ENCODE measurements around the gene KDM4C. TPM values are rescaled to one million over a fixed set of nuclear protein-coding genes. Genes with fewer than 3 reads are reported as not detected.
A peak's percentile ranks its signal among the peaks of the same experiment; 100 is the strongest.

KDM4C gene
- total and polyA plus RNA-seq, 2 of the 13 experiments (the other 11 are each of a cell fraction or from before 2014, with no cell fraction given): 19.4 to 23.6 TPM

DNA sequence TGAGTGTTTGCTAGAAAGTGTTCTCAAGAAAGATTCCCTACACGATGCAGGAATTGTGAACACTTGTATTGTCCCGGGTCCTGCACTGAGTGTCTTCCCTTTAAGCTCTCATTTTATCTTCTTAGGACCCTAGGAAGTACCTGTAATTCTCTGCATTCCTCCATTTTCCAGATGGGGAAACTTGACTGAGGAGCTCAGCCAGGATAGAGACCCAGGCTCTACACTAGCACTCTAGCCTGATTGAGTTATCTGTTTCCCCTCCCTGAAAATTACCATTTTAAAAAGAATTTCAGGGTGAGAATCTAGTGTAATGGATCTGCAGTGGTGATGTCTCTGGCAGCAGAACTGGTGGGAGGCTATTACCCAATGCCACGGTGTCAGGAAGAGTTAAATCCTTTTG lies 453.9 kb downstream of the KDM4C start:
- CTCF ChIA-PET (ENCODE audit: low intra/inter-chr PET ratio, low total read pairs): no interaction called here
- intact Hi-C loops (cut with micrococcal nuclease; ENCODE audit: unreplicated experiment) (no loop called here), in situ Hi-C loops (cut with HindIII; ENCODE audit: extremely low pct_ligation_motif_present, low pct_unique_long_range_greater_than_20kb) (no loop called here)
- POLR2A ChIA-PET: no interaction called here
- TF ChIP-seq, protein P1, sequence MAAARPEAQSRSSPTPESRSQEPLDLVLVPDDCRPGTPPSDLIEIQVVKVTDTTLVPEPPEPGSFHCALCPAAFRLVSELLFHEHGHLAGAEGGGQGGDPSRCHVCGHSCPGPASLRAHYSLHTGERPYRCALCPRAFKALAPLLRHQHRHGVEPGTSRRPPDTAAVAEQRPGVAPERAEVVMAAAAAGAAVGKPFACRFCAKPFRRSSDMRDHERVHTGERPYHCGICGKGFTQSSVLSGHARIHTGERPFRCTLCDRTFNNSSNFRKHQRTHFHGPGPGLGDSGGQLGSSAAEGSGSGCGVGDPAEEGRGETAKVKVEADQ (CRISPR knock-in tag; IDR thresholded peaks at IDR 0.05; ENCODE audit: borderline replicate concordance): no peak
- TF ChIP-seq, protein P2, sequence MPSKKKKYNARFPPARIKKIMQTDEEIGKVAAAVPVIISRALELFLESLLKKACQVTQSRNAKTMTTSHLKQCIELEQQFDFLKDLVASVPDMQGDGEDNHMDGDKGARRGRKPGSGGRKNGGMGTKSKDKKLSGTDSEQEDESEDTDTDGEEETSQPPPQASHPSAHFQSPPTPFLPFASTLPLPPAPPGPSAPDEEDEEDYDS (CRISPR knock-in tag; IDR thresholded peaks at IDR 0.05): no peak
- no peak for TF ChIP-seq DR1 (CRISPR knock-in tag; IDR thresholded peaks at IDR 0.05)
- TF ChIP-seq CBX2 (IDR thresholded peaks at IDR 0.05; ENCODE audit: low read depth, low read length): no peak
- no peak for TF ChIP-seq CBX2 (CRISPR knock-in tag; IDR thresholded peaks at IDR 0.05; ENCODE audit: low read depth)
- TF ChIP-seq, protein P3, sequence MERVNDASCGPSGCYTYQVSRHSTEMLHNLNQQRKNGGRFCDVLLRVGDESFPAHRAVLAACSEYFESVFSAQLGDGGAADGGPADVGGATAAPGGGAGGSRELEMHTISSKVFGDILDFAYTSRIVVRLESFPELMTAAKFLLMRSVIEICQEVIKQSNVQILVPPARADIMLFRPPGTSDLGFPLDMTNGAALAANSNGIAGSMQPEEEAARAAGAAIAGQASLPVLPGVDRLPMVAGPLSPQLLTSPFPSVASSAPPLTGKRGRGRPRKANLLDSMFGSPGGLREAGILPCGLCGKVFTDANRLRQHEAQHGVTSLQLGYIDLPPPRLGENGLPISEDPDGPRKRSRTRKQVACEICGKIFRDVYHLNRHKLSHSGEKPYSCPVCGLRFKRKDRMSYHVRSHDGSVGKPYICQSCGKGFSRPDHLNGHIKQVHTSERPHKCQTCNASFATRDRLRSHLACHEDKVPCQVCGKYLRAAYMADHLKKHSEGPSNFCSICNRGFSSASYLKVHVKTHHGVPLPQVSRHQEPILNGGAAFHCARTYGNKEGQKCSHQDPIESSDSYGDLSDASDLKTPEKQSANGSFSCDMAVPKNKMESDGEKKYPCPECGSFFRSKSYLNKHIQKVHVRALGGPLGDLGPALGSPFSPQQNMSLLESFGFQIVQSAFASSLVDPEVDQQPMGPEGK (CRISPR knock-in tag; IDR thresholded peaks at IDR 0.05): no peak
- TF ChIP-seq CBFB (CRISPR knock-in tag; IDR thresholded peaks at IDR 0.05): no peak
- TF ChIP-seq MED8 (CRISPR knock-in tag; IDR thresholded peaks at IDR 0.05; ENCODE audit: insufficient replicate concordance): no peak
- no peak for TF ChIP-seq KLF12 (CRISPR knock-in tag; IDR thresholded peaks at IDR 0.05; ENCODE audit: borderline replicate concordance)
- TF ChIP-seq MEIS1 (CRISPR knock-in tag; IDR thresholded peaks at IDR 0.05; ENCODE audit: borderline replicate concordance): no peak
- TF ChIP-seq ZNF432 (CRISPR knock-in tag; IDR thresholded peaks at IDR 0.05; ENCODE audit: borderline replicate concordance): no peak
- no peak for TF ChIP-seq MTF1 (CRISPR knock-in tag; IDR thresholded peaks at IDR 0.05)
- TF ChIP-seq, protein P4, sequence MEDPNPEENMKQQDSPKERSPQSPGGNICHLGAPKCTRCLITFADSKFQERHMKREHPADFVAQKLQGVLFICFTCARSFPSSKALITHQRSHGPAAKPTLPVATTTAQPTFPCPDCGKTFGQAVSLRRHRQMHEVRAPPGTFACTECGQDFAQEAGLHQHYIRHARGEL (CRISPR knock-in tag; IDR thresholded peaks at IDR 0.05): no peak
- no peak for TF ChIP-seq ARNTL (CRISPR knock-in tag; IDR thresholded peaks at IDR 0.05)
- no peak for TF ChIP-seq HOXA7 (CRISPR knock-in tag; IDR thresholded peaks at IDR 0.05)
- no peak for TF ChIP-seq ZFYVE20 (CRISPR knock-in tag; IDR thresholded peaks at IDR 0.05; ENCODE audit: borderline replicate concordance, low read depth)
- TF ChIP-seq IKZF4 (CRISPR knock-in tag; IDR thresholded peaks at IDR 0.05; ENCODE audit: borderline replicate concordance, low read depth, not compliant biosample characterization): no peak
- TF ChIP-seq SRSF9 (IDR thresholded peaks at IDR 0.05; ENCODE audit: borderline replicate concordance, insufficient read depth, low read depth, low read length, poor library complexity, severe bottlenecking): no peak
- H3K4me1 ChIP-seq (ENCODE audit: insufficient read depth, low read length): no peaks in the 10 kb centered on the region
- FAIRE-seq: no peak
- no peaks in the 10 kb centered on the region for H4K20me1 ChIP-seq (ENCODE audit: insufficient read depth, low read length)
- no peaks in the 10 kb centered on the region for H3K36me3 ChIP-seq (replicated peaks in 1 of 2; ENCODE audit: control insufficient read depth in 1 of 2, insufficient read depth in 2 of 2, low read length in 2 of 2)
- 0 out of 6 replicates have a peak overlapping the region, but pooled peaks of 1 of the 3 experiments have one; percentile 19 for H3K4me3 ChIP-seq (replicated peaks in 1 of 3; ENCODE audit: insufficient read depth in 1 of 3, low read depth in 2 of 3, low read length in 3 of 3)
- WGBS (ENCODE audit: low lambda C conversion rate): 31% methylated on average over 3 of the region's 3 CpGs
- H3K4me2 ChIP-seq (ENCODE audit: low read depth, low read length): peak overlapping the region; percentile 18
- BruUV-seq (replicated peaks): no TSS peak
- DNase-seq (ENCODE audit: low spot score): no peak
- peaks cover 0 to 5% of the 10 kb centered on the region in 2 experiments; a peak in 1 of 5 replicates for H3K27me3 ChIP-seq (ENCODE audit: control insufficient read depth in 1 of 2, insufficient read depth in 2 of 2, low read length in 2 of 2)
- H3K79me2 ChIP-seq (ENCODE audit: insufficient read depth, low read length): no peaks in the 10 kb centered on the region
- no peak overlapping the region for H3K27ac ChIP-seq (ENCODE audit: extremely low read length, insufficient read depth, low read length)
- H3K9me3 ChIP-seq (ENCODE audit: low read length): no peaks in the 10 kb centered on the region
- H3K9ac ChIP-seq (ENCODE audit: insufficient read depth, low read depth, low read length): no peak overlapping the region
- ATAC-seq: no peak
- H2AFZ ChIP-seq (ENCODE audit: low read length): no peak overlapping the region
